ENCODE data around the gene KRT33A. TPM values are rescaled to one million over a fixed set of nuclear protein-coding genes. Genes with fewer than 3 reads are reported as not detected.

KRT33A gene
- total RNA-seq, 1 experiment from 2014 or later, result not detected

DNA sequence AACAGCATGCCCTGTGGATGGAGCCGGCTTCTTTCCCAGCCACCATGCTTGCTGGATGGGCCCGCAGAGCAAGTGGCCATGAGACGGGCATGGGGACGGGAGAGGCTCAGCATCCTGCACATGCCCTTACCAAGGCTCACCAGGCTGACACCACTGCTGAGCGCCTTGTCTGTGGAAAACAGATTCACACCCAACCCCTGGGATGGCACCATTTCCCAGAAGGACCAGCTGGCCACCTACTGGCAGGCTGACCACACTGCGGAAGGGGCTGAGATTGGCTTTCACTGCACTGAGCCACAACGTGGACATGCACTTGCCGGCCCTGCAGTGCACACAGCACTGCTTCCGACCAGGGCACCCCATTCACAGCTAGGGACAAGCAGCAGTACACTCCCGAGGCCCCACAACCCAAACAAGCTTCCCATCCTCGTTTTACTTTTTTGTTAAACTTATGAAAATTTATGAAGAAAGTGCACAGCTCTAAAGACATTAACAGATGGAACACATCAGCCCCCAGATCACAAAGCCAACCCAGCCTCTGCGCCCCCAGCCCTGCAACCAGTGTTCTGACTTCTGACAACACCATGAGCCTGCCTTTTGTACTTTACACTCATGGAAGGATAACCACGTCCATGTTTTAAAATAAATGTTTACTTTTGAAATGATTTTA, 21.2 kb downstream of the KRT33A start:
- peak; percentile 38 for DNase-seq (ENCODE audit: low read depth)

DNA sequence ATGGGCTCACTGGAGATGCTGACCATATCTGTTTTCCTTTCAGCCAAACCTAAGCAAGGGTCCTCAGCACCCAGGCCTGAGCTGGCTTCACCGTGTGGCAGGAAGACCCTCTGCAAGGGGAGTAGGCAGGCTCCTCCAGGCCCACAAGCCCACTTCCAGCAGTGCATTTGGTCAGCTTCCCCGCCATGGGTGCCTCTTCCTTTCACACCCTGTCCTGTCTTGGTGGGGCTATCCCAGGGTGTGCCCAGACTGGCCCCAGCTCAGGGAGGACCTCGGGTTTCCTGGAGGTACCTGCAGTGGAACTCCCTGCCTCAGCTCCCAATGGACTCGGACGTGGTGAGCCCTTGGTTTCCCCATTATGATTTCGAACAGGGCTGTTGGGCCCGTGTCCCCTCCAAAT, 22.4 kb downstream of the KRT33A start:
- DNase-seq (ENCODE audit: low read depth), result no peak

DNA sequence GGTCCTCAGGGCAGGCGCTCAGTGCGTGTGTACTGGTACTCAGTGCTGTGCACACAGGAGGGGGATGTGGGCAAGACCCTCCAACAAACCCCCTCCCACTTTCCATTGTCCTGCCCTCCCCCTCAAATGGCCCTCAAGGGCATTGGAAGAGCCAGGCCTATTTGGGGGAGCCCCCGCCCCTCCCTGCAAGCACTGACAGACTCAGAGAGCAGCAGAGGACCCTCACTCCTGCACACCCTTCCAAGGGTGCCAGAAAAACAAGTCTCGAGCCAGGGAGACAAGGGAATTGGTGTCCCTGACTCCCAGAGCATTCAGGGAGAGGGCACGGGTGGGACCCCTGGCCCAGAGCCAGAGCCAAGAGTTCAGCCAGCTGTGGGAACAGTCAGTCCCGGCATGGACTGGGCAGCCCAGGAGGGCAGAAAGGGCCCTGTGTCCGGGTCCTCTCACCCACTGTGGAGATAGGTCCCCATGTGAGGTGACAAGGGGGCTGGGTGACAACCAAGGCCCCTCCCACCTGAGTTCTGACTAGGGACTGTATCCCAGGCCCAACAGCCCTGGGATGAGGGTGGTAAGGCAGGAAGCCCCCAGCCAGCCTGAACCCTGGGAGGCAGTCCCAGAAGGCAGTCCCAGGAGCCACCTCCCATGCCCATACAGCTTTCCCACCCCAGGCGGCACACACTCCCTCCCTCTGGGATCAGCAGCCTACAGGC, 23.1 kb downstream of the KRT33A start:
- DNase-seq (ENCODE audit: low read depth), result no peak

DNA sequence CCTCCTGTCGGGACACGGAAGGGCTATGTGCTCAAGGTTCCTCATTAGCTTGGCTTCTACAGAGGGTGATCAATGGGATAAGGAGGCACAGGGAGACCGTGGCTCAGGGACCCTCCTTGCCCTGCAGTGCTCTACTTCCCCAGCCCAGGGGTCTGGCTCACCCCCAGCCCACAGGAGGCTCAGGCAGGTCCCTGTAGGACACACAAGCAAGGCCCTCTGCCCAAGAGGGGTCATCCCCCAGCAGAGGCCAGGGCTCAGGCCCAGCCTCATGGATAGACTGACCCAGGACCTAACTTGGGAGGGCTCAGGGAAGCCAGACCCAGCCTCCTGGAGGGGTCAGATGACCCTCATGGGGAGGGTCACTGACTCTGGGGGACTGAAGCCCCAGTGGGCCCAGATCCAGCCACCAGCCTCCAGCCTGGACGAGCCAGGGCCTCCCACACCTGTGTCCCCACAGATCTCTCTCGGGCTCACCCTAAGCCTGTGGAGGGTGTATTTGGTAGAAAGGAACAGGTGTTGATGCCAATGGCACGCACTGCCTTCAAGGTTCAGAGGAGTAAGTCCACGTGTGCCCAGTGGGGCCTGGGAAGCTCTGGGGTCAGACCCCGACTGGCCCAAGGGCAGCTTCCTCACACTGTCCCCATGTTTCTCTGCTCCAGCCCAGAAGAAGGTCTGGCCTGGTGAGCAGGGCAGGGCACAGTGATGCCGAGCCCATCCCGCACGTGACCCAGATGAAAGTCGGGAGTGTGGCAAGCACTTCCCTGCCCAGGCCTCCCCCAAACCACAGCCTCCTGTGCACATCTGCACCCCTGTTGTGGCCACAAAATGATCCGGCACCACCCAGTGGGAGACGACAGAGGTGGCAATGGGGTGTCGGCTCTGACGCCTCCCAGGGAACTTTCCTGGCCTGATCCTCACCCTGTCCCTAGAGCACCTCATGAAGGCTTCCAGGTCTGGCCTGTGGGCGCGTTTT, 24.2 kb downstream of the KRT33A start:
- no peak for DNase-seq (ENCODE audit: low read depth)

DNA sequence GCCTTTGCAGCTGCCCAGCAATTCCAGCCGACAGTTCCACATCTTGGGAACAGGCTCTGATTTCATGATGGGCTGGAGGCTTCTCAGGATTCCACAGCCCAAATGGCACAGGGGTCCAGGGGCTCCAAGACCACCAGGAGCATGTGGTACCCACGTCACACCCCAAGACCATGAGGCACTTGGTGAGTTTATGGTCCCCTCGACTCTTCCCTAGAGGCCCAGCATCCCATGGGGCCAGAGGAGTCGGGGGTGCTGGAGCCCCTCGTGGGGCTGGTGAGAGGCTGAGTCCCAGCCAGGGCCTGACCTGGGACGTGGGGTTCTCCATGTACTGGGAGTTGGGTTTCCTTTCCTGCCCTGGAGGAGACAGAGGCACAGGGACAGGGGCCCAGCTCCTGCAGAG, 25.0 kb downstream of the KRT33A start:
- DNase-seq (ENCODE audit: low read depth), result no peak

DNA sequence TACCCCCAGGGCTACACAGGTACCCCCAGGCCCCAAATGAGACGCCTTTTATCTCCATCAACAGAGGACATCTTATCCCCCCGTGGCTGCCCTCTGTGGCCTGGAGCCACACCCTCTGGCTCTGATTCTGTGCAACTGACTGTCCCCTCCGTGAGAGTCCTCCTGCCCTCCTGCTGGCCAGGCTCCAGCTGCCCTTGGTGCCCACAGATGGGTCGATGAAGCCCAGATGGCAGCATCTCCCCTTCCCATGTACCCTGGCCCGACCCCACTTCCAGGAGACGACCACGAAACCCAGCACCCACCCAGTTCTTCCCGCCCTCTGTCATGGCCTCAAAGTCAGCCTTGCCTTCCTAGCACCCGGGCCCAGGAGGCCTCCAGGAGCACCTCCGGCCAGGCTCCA, 25.5 kb downstream of the KRT33A start:
- DNase-seq (ENCODE audit: low read depth), result no peak

DNA sequence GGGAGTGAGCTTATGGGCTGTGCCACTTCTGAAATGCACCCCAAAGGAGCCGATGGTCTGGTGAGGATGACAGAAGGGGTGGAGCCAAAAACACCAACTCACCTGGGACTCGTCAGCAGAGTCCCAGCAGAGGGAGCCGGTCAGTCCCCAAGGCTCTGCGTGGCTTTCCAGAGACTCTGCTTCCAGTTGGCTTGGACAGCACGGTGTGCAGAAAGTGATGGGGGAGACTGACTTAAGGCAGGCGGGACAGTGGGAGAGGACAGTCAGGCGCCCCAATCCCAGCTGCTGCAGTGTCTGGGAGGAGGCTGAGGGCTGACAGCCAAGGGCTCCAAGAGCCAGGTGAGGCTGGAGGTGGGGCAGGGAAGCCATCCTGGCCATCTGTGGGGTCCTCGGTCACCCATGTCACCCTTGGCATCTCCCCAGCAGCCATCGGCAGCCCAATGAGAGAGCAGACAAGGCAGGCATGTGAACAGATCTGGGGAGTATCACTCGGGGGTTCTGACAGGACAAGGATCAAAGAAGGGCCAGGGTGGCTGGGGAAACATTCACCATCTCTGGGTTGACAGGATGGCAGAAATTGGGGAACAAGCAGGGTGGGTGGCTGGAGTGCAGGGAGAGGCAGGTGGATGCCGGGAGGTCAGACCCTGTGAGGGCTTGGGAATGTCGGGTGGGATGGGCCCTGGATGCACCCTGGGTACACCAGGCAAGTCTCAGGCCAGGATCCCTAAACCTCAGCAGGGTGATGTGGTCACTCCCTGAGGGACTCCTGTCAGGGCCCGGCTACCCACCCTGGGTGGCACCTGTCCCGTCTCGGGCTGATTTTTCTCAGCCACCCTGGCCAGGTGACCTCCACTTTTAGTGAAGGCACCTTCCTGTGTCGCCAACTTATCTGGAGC, 26.2 kb downstream of the KRT33A start:
- no peak for DNase-seq (ENCODE audit: low read depth)

DNA sequence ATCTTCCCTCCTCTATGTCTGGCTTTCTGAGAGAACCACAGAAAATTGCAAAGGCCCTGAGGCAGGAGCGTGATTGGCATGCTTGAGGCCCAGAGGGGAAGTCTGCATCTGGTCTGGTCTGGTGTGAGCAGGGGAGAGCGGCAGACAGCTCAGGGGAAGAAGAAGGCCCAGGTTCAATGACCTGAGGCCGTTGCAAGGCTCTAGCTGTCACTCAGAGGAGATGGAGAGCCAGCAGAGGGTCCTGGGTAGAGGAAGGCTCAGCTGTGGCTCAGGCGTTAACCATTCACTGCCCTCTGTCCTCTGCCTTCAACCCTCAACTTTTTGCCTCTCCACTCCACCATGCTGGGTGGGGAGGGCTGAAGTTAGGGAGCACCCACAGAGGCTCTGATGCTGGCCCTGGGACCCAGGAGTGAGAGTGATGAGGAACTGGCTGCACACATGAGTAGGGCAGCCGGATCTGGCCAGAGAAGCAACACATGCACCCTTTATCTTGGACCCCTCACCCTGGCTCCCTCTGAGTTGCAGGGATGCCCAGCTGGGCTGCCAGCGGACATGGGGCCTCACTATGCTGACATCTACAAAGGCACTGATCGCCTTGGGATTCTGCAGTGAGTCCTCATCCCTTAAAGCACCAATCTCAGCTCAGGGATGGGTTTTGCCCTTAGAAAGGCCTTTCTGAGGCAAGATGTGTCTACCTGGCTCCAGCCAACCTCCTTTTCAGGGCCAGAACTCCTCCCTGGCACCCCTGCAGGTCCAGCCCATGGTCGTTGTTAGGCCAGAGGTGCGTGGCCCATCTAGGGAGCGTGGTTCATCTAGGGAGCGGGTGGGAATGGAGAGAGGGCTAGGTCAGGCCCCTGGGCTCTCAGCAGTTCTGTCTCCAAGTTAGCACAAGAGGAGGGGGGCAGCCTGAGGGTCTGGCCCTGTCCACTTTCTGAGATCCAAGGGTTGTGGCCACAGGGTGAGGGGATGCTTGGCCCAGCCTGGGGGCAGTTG, 27.4 kb downstream of the KRT33A start:
- no peak for DNase-seq (ENCODE audit: low read depth)

DNA sequence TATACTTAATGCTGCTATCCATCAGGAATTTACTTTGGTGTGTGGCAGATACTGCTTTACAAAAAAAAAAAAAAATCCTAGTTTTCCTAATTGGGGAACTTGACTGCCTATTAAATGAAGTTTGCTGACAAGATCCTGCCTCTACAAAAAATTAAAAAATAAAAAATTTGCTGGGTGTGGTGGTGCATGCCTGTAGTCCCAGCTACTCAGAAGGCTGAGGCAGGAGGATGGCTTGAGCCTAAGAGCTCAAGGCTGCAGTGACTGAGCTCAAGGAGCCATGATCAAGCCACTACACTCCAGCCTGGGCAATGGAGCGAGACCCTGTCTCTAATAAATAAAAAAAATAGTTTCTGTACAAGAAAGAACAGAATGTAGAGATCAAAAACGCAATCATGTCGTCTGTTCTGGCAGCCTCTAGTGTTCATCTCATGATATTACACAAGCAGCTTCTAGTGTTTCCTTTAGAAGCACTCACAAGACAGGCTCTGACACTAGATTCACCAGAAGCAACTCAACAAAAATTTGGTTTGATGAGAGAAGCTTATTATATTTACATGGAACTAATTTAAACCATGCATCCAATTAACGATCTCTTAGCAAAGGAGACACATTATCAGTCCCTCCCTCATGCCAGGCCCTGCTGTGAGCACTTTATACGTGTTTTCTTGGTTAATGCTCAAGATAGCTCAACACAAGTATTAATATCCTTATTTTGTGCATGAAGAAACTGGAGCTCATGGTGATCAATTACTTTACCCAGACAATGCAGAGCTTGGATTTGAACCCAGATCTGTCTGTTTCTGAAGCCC, 28.3 kb downstream of the KRT33A start:
- DNase-seq (ENCODE audit: low read depth), result peak; percentile 62

DNA sequence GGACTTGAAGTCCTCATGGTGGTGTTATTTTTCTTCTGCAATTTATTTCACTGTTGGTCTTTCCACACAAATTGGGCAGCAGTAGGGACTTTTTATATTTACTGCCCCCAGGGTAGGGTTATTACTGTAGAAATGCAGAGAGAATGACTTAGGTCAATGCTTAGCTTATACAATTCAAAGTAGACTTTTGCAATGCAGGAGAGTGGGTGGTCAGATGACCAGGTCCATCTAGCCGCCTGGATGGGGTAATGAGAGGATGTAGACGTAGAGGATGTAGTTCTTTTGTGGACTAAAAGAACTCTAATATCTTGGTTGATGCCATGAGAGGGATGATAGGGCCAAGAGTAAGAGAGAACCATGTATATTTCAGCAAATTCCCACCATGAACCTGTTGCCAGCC, 32.4 kb downstream of the KRT33A start:
- DNase-seq (ENCODE audit: low read depth), result no peak

DNA sequence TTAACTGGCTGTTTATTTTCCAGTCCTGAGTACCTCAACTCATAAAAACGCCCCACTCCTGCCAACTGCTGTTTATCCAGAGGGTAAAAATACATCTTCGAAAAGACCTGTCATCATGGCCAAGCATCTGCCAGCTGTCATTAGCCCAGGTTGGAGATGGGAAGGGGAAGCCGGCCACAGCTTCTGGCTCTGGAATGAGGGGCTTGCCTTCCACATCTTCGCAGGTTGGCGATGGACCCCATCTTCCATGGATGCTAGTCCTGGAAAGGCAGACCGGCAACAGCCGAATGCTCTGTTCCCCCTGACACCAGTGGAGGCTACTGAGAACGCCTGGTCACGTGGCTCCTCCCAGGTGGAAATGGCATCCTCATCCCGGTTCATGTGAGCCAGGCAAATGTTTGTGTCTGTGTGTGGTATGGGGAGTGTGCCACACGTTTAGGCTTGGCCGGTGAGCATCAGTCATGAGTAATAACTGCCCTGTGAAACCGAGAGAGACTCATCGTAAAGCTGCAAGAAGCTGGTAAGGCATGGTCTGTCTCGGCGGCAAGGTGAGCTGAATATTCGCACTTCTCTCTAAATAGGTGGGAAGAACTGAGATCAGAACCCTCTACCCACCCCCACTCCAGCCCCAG, 34.7 kb downstream of the KRT33A start:
- no peak for DNase-seq (ENCODE audit: low read depth)

DNA sequence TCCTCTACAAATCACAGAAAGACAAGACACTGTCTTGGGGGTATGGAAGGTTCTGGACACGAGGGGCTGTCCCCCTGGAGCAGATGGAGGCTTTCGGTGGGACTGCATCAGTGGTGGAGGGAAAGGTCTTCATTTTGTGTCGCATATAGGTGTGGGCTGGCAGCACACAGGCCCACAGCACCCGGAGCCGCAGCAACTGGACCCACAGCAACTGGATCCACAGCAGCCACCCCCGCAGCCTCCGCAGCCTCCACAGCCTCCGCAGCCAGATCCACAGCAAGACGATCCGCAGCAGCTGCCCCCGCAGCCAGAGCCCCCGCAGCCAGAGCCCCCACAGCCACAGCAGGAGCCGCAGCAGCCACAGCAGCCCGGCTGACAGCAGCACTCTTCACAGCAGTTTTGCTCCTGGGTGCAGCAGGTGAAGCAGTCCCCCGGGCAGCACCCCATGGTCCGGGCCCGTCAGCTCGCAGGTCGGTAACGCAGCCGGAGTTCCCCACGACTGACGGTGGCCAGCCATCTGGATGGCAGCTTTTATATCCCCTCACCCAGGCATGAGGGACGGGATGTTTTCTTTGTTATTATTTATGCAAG, 35.3 kb downstream of the KRT33A start, which contains the start of gene KRTAP17-1:
TSS of gene KRTAP17-1 (minus strand) at position 507 of the 591 bp plus-strand sequence. CDS start at position 447, 60 bp downstream.
- DNase-seq (ENCODE audit: low read depth), result no peak

DNA sequence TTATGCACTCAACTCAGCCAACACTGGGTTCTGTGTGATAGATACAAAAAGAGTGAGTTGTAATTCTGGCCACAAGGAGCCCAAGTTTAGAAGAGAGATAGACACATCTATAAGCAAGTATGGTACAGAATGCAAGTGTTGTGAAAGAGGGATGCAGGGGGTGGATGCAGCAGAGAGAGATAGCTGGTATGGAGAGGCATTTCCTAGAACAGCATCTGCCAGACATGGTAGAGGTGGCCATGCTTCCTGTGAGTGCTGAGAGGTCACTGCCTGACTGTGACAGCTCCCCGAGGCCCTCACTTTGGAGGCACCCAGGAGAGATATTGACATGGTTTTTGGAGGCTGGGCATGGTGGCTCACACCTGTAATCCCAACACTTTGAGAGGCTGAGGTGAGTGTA, 39.5 kb downstream of the KRT33A start:
- no peak for DNase-seq (ENCODE audit: low read depth)

DNA sequence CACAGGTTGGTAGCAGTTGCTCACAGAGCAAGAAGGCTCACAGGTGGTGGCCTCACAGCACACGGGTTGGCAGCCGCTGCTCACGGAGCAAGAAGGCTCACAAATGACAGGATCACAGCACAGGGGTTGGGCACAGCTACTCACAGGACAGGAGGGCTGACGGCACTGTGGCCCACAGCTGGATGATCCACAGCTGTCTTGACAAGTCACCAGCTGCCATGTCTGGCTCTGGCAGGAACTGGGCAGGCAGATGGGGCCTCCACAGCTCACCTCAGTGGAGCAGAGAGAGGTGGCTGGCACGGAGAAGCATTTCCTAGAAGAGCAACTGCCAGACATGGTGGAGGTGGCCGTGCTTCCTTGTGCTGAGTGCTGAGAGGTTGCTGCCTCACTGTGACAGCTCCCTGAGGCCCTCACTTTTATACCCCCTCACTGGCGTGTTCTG, 41.7 kb downstream of the KRT33A start, which contains the start of gene KRTAP16-1:
TSS of gene KRTAP16-1 (minus strand) at position 392 of the 442 bp plus-strand sequence. CDS start at position 336, 56 bp downstream.
- DNase-seq (ENCODE audit: low read depth), result no peak

DNA sequence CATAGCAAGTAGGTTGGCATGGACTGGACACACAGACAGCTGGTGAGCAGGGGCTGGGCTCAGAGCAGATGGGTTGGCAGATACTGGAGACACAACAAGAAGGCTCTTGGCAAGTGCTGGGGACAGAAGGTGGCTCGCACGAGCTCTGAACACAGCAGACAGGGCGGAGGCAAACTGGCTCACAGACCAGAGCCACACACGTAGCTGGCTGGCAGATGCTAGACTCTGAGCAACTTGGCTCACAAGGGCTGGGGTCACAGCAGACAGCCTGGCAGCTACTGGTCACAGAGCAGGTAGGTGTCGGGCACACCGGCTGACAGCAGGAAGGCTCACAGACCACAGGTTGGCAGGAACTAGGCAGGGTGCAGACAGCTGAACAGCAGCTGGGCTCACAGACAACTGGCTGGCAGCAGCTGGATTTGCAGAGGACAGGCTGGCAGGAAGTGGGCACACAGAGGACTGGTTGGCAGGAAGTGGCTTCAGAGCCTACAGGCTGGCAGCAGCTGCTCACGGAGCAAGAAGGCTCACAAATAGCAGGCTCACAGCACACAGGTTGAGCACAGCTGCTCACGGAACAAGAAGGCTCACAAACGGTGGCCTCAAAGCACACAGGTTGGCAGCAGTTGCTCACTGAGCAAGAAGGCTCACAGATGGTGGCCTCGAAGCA, 42.2 kb downstream of the KRT33A start:
- peak; percentile 94 for DNase-seq (ENCODE audit: low read depth)

DNA sequence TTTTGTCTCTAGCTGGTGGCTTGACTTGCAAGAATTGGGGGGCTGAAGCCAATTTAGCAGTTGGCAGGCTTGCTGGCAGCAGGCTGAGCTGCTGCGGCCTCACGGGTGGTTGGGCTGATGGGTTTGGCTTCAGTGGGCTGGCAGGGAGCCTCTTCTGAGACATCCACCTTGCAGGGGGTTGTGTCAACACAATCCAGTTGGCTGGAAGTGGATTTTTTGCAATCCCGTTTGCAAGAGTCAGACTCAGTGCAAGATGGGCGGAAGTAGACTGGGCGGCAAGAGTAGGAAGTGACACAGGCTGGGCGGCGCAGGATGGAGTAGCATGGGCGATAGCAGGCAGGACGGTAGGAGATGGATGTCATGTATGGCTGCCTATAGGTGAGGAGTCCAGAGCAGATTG, 43.0 kb downstream of the KRT33A start:
- peak; percentile 47 for DNase-seq (ENCODE audit: low read depth)

DNA sequence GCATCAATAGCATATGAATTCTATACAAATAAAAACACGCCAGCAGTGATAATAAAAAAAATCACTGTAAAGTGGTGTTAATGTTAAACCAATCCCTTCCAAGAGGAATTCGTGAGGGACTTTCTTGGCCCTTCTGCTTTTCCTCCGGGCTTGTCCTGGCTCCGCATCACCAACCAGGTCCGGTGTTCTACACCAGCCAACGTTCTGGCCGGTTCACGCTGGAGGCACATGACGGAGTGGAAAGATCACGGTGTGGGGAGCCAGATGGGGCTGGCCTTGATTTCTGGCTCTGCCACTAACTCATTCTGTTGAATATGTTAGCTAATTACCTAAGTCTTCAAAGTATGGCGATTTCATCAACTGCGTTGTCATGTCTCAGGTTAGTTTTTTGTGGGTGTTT, 46.5 kb downstream of the KRT33A start:
- no peak for DNase-seq (ENCODE audit: low read depth)
